Endothelial cell (in vitro differentiated cells): ENCODE results near the gene CAMTA1. TPM values are rescaled to one million over a fixed set of nuclear protein-coding genes. Genes with fewer than 3 reads are reported as not detected.

Source experiments
- DNase-seq: peaks from one replicate; pipeline ENCODE4 v3.0.0; 2021; ENCODE audit warnings: low spot score
- H3K27ac Mint-ChIP-seq: one replicate; pipeline ENCODE4 v1.8.0; 2021; ENCODE audit warnings: mixed read lengths, inconsistent platforms; ENCODE audit not compliant: unreplicated experiment
- H3K27me3 Mint-ChIP-seq: one replicate; pipeline ENCODE4 v1.8.0; 2021; ENCODE audit warnings: mild to moderate bottlenecking, moderate library complexity, mixed read lengths, inconsistent platforms; ENCODE audit not compliant: unreplicated experiment
- H3K36me3 Mint-ChIP-seq: one replicate; pipeline ENCODE4 v1.8.0; 2021; ENCODE audit warnings: mild to moderate bottlenecking, low read depth, mixed read lengths, inconsistent platforms; ENCODE audit not compliant: unreplicated experiment
- H3K4me1 Mint-ChIP-seq: one replicate; pipeline ENCODE4 v1.8.0; 2021; ENCODE audit warnings: mild to moderate bottlenecking, mixed read lengths, inconsistent platforms; ENCODE audit not compliant: unreplicated experiment
- H3K4me3 Mint-ChIP-seq: one replicate; pipeline ENCODE4 v1.8.0; 2021; ENCODE audit warnings: mild to moderate bottlenecking, mixed read lengths, inconsistent platforms; ENCODE audit not compliant: unreplicated experiment
- H3K9me3 Mint-ChIP-seq: one replicate; pipeline ENCODE4 v1.8.0; 2021; ENCODE audit warnings: mixed read lengths, inconsistent platforms; ENCODE audit not compliant: unreplicated experiment
- CTCF ChIP-seq: fragments of 200-600 bp; sonication (generic); IDR thresholded peaks from one replicate; pipeline ENCODE4 v1.5.0; 2021; ENCODE audit warnings: antibody characterized with exemption; ENCODE audit not compliant: unreplicated experiment
- total RNA-seq: library from RNA; stranded (reverse); fragmentation: NEBNext Ultra II Directional; extraction: Animal tissue kit (Norgen Biotek cat#: 25700); gene quantifications from one replicate; pipeline ENCODE4 v1.2.1, GENCODE V29; 2021; ENCODE audit not compliant: unreplicated experiment

Gene CAMTA1
- total RNA-seq, 1 donor from 2014 or later, result 87.3 TPM

GRCh38 chr1:7449750-7450149 is 664.5 kb downstream of the CAMTA1 start:
- Mint-ChIP-seq H3K4me3 (no peak overlapping the region), H3K27ac (no peak overlapping the region), H3K36me3 (peaks cover 3% of the 10 kb centered on the region), H3K27me3 (peaks cover 3% of the 10 kb centered on the region), H3K9me3 (no peaks in the 10 kb centered on the region), H3K4me1 (peaks cover 8% of the 10 kb centered on the region)
- TF ChIP-seq CTCF, result no peak
- DNase-seq, result no peak

- no peak overlapping the region for H3K4me3 Mint-ChIP-seq
- H3K9me3 Mint-ChIP-seq, result no peaks in the 10 kb centered on the region
Measured at GRCh38 chr1:7450838-7451237, 665.6 kb downstream of the CAMTA1 start.

GRCh38 chr1:7453038-7453437 is 667.8 kb downstream of the CAMTA1 start:
- peaks cover 3% of the 10 kb centered on the region for H3K36me3 Mint-ChIP-seq
- no peak overlapping the region for H3K4me3 Mint-ChIP-seq
- DNase-seq, result no peak
- peaks cover 3% of the 10 kb centered on the region for H3K27me3 Mint-ChIP-seq
- no peak overlapping the region for H3K27ac Mint-ChIP-seq
- no peaks in the 10 kb centered on the region for H3K9me3 Mint-ChIP-seq
- H3K4me1 Mint-ChIP-seq, result peaks cover 8% of the 10 kb centered on the region
- no peak for TF ChIP-seq CTCF

More at GRCh38 chr1:7450838-7451237, 665.6 kb downstream of the CAMTA1 start:
- H3K27ac Mint-ChIP-seq, result no peak overlapping the region
- H3K4me1 Mint-ChIP-seq, result peaks cover 8% of the 10 kb centered on the region
- peaks cover 3% of the 10 kb centered on the region for H3K36me3 Mint-ChIP-seq
- DNase-seq, result no peak
- TF ChIP-seq CTCF, result no peak
- H3K27me3 Mint-ChIP-seq, result peaks cover 3% of the 10 kb centered on the region

DNA sequence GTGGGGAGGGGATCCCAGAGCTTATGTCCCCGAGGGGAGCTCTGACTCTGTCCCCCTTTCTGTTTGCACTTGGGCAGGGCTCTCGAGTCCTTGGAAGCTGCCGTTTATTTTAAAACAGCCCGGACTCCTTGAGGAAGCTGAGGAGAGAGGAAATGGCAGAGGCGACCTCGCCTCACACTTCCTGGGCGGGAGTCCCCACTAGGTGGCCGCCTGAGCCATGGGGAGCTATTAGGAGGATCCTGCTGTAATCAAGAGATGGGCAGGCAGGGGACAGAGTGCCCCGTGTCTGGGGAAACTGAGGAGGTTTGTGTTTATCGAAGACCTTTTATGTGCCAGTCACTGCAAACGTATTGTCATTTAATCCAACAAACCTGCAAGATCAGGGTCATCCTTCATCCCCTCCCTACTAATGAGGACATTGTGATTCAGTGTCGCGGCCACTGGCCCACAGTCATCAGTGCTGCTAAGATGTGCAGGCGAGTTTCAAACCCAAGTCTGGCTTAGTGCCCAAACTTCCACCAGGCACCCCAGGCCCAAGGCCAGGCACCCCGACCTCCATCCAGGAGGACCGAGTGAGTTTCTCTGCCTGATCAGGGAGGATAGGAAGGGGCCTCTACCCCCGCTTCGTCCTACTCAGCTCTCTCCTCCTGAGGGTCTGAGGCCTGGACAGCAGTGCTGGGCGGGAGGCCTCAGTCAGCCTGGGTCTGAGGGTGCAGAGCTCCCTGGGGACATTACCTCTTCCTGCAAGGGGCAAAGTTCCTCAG is 669.0 kb downstream of the CAMTA1 start:
- peaks cover 8% of the 10 kb centered on the region for H3K4me1 Mint-ChIP-seq
- no peak overlapping the region for H3K27ac Mint-ChIP-seq
- no peak overlapping the region for H3K4me3 Mint-ChIP-seq
- peak; percentile 16 for TF ChIP-seq CTCF
- H3K36me3 Mint-ChIP-seq, result peaks cover 3% of the 10 kb centered on the region
- H3K27me3 Mint-ChIP-seq, result peaks cover 3% of the 10 kb centered on the region
- H3K9me3 Mint-ChIP-seq, result no peaks in the 10 kb centered on the region
- peak; percentile 49 for DNase-seq
